ENCODE data around the gene YIPF6.
"Not testable (repeated sequence)": the region's sequence is repeated elsewhere in the genome, so short reads cannot be mapped to it uniquely, and the experiment has no call there.

The YIPF6 gene

GRCh38 chrX:68498508-68499379 is at the start of gene YIPF6:
Gene YIPF6 (plus strand): TSS chrX:68499051. CDS start chrX:68499067, 16 bp downstream.
- in situ Hi-C loops (cut with HindIII; ENCODE audit: low sequenced_read_pairs) = no loop called here

- in situ Hi-C loops (cut with HindIII; ENCODE audit: low sequenced_read_pairs) = no loop called here
Measured at GRCh38 chrX:68451720-68452119, 47.1 kb upstream of the YIPF6 start.

GRCh38 chrX:68454476-68455150 is 44.2 kb upstream of the YIPF6 start:
- in situ Hi-C loops (cut with HindIII; ENCODE audit: low sequenced_read_pairs) = no loop called here

- in situ Hi-C loops (cut with HindIII; ENCODE audit: low sequenced_read_pairs) = no loop called here
Measured at GRCh38 chrX:68455151-68455510, 43.7 kb upstream of the YIPF6 start.

GRCh38 chrX:68461093-68461492 is 37.8 kb upstream of the YIPF6 start:
- in situ Hi-C loops (cut with HindIII; ENCODE audit: low sequenced_read_pairs) = no loop called here

GRCh38 chrX:68461576-68461975 is 37.3 kb upstream of the YIPF6 start:
- in situ Hi-C loops (cut with HindIII; ENCODE audit: low sequenced_read_pairs) = no loop called here

- in situ Hi-C loops (cut with HindIII; ENCODE audit: low sequenced_read_pairs) = no loop called here
Measured at GRCh38 chrX:68462197-68462596, 36.7 kb upstream of the YIPF6 start.

- in situ Hi-C loops (cut with HindIII; ENCODE audit: low sequenced_read_pairs) = no loop called here
Measured at GRCh38 chrX:68462653-68463052, 36.2 kb upstream of the YIPF6 start.

GRCh38 chrX:68463880-68464279 is 35.0 kb upstream of the YIPF6 start:
- in situ Hi-C loops (cut with HindIII; ENCODE audit: low sequenced_read_pairs) = no loop called here

- in situ Hi-C loops (cut with HindIII; ENCODE audit: low sequenced_read_pairs) = no loop called here
Measured at GRCh38 chrX:68464796-68465195, 34.1 kb upstream of the YIPF6 start.

GRCh38 chrX:68480969-68481368 is 17.9 kb upstream of the YIPF6 start:
- in situ Hi-C loops (cut with HindIII; ENCODE audit: low sequenced_read_pairs) = no loop called here

- in situ Hi-C loops (cut with HindIII; ENCODE audit: low sequenced_read_pairs) = loop anchor here (5.0 kb wide), 1 partner anchor 69 kb away; no protein-coding TSS in a partner anchor
Measured at GRCh38 chrX:68486198-68486597, 12.7 kb upstream of the YIPF6 start.

GRCh38 chrX:68487254-68487653 is 11.6 kb upstream of the YIPF6 start:
- in situ Hi-C loops (cut with HindIII; ENCODE audit: low sequenced_read_pairs) = loop anchor here (5.0 kb wide), 1 partner anchor 70 kb away; no protein-coding TSS in a partner anchor

- in situ Hi-C loops (cut with HindIII; ENCODE audit: low sequenced_read_pairs) = loop anchor here (5.0 kb wide), 1 partner anchor 71 kb away; no protein-coding TSS in a partner anchor
Measured at GRCh38 chrX:68487924-68488323, 10.9 kb upstream of the YIPF6 start.

- in situ Hi-C loops (cut with HindIII; ENCODE audit: low sequenced_read_pairs) = loop anchor here (5.0 kb wide), 1 partner anchor 71 kb away; no protein-coding TSS in a partner anchor
Measured at GRCh38 chrX:68488657-68489056, 10.2 kb upstream of the YIPF6 start.

- in situ Hi-C loops (cut with HindIII; ENCODE audit: low sequenced_read_pairs) = no loop called here
Measured at GRCh38 chrX:68490644-68491043, 8.2 kb upstream of the YIPF6 start.

GRCh38 chrX:68492583-68492982 is 6.3 kb upstream of the YIPF6 start:
- in situ Hi-C loops (cut with HindIII; ENCODE audit: low sequenced_read_pairs) = no loop called here

- in situ Hi-C loops (cut with HindIII; ENCODE audit: low sequenced_read_pairs) = not testable (repeated sequence)
Measured at GRCh38 chrX:68493776-68494175, 5.1 kb upstream of the YIPF6 start.

- in situ Hi-C loops (cut with HindIII; ENCODE audit: low sequenced_read_pairs) = no loop called here
Measured at GRCh38 chrX:68498044-68498507, 775 bp upstream of the YIPF6 start.

- in situ Hi-C loops (cut with HindIII; ENCODE audit: low sequenced_read_pairs) = no loop called here
Measured at GRCh38 chrX:68499543-68500504, 973 bp downstream of the YIPF6 start.
